Left lobe of liver (tissue), 2 donors: Measurements from ENCODE around the gene PDE9A. TPM values are rescaled to one million over a fixed set of nuclear protein-coding genes. Genes with fewer than 3 reads are reported as not detected.

ENCODE experiments used
- ATAC-seq: fragments of 200-7000 bp; cut with Tn5 transposase; one replicate; pipeline ENCODE4 v1.9.1; 2020; ENCODE audit warnings: mild to moderate bottlenecking, moderate library complexity
- DNase-seq: peaks from one replicate; pipeline ENCODE4 v3.0.0-alpha.2; 2020; ENCODE audit warnings: low spot score
- total RNA-seq: library from RNA; stranded (reverse); gene quantifications from one replicate; pipeline ENCODE4 v1.2.1, GENCODE V29; 2021
- donor health status: DM: no; HTN: no; CAD: no; lungs with moderate emphysema.
- donor health status: DM: no; HTN: yes; CAD: no.

Gene PDE9A
- total RNA-seq, 1 donor from 2014 or later, result 3.9 TPM

DNA sequence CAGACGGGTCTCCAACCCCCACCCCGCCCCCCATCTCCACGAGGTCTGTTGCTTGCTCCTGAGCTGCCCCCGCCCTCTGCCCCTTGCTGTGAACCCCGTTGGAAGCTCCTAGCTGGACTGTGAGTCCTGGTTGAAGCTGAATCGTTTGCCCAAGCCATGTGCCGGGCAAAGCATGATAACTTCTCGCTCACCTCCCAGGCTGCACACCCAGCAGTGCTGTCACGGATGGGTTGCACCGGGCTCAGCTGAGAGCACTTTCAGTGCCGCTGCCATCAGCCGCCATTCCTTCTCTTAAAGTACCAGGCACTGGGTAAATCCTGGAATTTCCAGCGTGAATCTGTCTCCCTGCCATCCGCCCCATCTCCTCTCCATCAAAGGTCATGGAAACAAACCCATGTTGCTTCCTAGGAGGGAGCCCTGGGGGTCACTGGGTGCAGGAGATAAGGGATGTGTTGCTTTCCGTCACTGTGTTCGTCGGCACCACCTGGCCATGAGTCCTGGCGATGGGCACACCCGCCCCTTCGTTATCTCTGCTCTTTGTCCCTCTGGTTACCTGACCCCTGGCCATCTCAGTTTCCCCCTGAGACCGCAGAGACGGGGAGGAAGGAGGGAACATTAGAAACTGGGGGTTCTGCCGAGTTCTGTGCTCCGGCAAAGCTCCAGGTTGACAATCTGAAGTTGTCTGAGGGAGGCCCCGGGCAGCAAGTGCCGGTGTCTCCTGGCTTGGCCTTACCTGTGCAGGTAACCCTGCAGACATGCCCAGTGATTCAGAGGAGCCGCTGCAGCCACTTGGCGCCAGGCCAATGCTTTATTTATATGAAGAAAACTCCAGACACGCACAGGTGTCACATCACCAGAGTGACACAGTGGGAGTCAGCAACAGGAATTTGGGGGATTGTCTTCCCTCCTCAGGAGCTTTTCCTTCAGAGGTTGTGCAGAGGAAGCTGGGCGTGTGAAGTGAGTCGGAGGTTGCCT, 2.7 kb downstream of the PDE9A start:
- DNase-seq (no peak), ATAC-seq (no peak)

DNA sequence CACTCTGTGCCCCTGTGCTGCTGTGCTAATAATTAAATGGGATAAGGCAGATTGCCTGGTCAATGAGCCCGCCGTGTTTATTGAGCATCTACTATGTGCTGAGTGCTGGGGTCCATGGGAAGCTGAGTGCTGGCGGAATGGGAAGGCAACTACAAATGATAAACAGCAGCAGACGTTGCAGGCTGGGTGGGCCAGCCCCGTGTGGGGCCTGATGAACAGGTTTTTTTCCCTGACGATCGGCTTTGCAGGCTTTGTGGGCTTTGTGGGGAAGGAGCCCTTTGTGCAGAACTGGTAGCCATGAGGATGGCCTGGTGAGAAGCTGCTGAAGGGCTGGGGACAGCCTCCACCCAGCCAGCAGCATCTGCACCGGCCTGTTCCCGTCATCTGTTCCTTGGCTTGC, 3.5 kb downstream of the PDE9A start:
- ATAC-seq (no peak), DNase-seq (no peak)

DNA sequence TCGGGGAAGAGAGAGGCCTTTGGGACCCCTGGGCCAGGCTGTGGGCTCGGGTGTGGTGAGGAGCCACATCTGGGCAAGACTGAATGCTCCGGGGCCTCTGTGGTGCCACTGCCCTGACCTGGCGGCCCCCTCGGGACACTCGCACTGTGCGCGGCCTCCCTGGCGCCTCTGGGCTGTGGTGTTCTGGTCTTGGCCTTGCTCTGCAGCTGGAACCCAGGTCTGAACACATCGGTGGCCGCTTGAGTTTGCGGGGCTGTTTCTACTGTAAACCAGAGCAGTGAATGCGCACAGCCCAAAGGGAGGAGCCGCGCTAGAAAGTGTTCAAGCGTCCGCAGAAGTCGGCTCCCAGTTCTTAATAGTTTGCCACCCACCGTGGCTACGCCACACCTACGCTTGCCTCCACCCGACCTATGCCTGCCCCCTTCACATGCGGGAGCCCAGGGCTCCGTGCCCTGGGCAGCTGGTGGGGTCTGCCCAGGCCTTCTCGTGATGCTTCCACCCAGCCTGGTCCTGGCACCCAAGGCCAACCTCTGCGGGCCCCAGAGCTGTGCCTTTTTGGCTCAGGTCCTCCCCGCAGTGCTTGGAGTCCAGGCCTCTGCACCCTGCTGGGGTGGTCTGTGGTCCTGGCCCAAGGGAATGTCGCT, 4.4 kb downstream of the PDE9A start:
- DNase-seq (no peak), ATAC-seq (no peak)

GRCh38 chr21:42658320-42659105, 5.1 kb downstream of the PDE9A start:
- DNase-seq, result no peak
- no peak for ATAC-seq

DNA sequence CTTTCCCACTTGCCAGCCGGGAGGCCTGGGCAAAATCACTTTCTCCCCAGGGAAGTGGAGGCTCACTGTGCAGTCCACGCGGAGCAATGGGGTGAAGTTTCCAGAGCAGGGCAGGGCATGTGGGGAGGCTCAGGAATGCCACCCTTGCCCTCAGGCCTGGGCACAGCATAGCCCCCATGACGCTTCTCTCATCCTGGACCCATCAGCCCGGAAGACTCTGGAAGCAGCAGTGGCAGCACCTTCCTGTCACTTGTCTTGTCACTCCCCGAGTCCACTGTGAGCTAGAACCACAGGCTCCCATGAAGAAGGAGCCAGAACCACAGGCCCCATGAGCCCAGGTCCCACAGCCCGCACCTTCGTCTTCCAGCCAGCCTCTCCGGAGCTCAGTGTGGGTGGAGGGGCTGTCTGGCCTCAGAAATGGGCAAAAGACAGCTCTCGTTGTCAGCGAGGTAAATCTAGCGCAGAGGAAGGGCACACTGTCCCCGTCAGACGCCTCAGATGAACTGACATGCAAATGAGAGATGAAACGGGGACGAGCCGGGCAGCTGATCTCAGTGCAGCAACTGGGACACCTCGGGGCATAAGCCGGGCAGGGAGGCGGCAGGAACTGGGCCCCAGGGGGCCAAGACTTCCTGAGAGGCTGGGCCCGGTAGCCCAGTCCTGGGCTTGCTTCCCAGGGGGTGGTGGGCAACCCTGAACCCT, 6.1 kb downstream of the PDE9A start:
- DNase-seq (no peak), ATAC-seq (no peak)

GRCh38 chr21:42660118-42660470, 6.7 kb downstream of the PDE9A start:
- DNase-seq (no peak), ATAC-seq (no peak)

GRCh38 chr21:42661688-42662429, 8.4 kb downstream of the PDE9A start:
- DNase-seq (no peak), ATAC-seq (no peak)

DNA sequence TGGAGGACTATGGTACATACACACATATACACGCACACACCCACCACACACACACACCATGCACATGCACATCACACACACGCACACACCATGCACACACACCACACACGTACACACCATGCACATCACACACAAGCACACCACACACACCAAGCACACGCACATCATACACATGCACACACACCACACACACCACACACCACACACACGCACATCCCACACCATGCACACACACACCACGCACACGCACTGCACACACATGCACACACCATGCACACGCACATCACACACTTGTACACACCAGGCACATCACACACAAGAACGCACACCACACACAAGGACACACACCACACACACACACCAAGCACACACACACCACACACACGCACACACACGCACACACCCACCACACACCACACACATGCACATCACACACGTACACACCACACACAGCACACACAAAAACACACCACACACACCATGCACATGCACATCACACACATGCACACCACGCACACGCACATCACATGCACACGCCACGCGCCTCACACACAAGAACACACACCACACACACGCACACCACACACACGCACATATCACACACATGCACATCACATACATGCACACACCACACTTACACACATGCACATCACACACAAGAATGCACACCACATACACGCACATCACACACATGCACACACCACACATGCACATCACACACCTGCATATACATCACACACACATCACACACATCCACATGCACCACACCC, 9.2 kb downstream of the PDE9A start:
- no peak for ATAC-seq
- no peak for DNase-seq

- no peak for DNase-seq
- ATAC-seq, result no peak
These were observed 9.9 kb downstream of the PDE9A start for GRCh38 chr21:42663200-42663750.

- DNase-seq (no peak), ATAC-seq (no peak)
These were observed 10.6 kb downstream of the PDE9A start for GRCh38 chr21:42663860-42664535.

GRCh38 chr21:42664614-42665013, 11.2 kb downstream of the PDE9A start:
- no peak for ATAC-seq
- no peak for DNase-seq

- DNase-seq (no peak), ATAC-seq (no peak)
These were observed 11.6 kb downstream of the PDE9A start for GRCh38 chr21:42665026-42665425.

DNA sequence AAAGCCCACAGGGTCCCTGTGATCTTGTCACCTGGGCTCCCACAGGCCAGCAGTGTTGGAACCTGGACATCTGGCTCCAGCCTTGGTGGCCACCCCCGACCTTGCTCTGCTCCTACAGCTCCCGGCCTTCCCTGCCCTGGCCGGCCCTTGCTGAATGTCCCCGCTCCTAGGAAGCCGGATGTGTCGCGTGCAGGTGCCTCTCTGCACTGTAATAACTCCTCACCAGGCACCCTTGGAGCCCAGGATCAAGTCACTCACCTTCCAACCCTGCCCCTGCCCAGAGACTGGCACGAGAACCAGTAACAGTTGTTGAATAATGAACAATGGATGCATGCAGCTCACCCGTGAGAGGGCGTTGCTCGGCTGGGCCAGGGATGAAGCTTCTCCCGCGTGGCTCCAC, 12.1 kb downstream of the PDE9A start:
- no peak for ATAC-seq
- no peak for DNase-seq

- ATAC-seq, result no peak
These were observed 12.8 kb downstream of the PDE9A start for GRCh38 chr21:42666023-42666747.

DNA sequence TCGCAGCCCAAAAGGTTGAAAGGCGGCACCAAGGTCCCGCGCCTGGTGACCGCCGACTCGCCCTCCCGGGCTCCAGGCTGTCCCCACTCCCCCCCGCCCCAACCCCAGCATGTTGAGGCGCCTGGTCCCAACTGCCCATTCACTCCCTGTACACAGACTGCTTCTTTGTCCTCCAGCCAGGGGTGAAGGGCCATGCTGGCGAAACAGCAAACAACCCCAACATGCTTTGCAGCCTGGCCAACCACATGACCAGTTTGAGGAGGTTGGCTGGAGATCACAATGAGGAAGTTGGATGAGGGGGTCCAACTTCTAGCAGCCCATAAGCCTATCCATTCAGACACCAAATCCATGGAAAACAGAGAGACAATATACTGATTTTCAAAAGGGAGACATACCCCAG, 13.5 kb downstream of the PDE9A start:
- ATAC-seq (no peak), DNase-seq (no peak)

More at GRCh38 chr21:42666023-42666747, 12.8 kb downstream of the PDE9A start:
- DNase-seq, result no peak

DNA sequence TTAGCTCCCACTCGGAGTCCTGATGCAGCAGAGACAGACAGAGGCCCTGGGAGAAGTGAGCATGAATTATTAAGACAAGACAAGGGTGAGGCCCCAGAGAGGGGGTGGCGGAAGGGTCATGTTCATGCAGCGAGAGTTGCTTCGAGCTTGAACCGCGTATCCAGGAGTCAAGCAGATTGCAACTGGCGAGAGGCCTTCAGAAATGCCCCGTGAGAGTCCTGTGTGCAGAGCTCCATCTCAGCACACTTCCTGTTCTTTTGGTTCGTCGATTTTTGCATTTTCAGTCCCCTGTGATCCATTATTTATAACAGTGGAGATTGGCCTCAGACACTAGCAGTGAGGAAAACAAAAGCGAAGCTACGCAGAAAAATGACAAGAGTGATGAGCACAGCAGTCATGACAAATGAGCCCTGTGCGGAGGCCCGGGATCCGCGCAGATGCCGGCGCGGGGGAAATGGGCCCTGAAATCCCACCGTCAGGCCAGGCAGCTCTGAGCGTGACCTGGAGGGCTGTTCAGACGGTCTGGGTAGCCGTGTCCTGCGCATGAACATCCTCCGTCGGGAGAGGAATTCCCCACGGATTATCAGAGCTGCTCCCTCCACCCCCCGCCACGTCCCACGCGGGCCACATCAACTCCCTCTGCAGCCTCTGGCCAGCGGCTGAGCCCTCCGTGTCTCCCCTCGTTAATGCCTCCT, 15.0 kb downstream of the PDE9A start:
- DNase-seq, result no peak

GRCh38 chr21:42669041-42669440, 15.6 kb downstream of the PDE9A start:
- no peak for DNase-seq
- peak; percentile 64 for ATAC-seq

More for the DNA sequence above, 15.0 kb downstream of the PDE9A start:
- no peak for ATAC-seq
